GM18511 (cell line): ENCODE data around the gene SPATA33.

Experiments used
- ATAC-seq: cut with Tn5 transposase; IDR thresholded peaks from one replicate; pipeline ENCODE4 v1.9.1; 2021; ENCODE audit warnings: mild to moderate bottlenecking, moderate library complexity; ENCODE audit not compliant: unreplicated experiment

Gene SPATA33

GRCh38 chr16:89706518-89707260 is 49.1 kb downstream of the SPATA33 start:
- ATAC-seq: no peak

- no peak for ATAC-seq
These were observed 50.1 kb downstream of the SPATA33 start for GRCh38 chr16:89707695-89708094.

GRCh38 chr16:89708481-89708931 is 50.9 kb downstream of the SPATA33 start:
- no peak for ATAC-seq

GRCh38 chr16:89709166-89709565 is 51.5 kb downstream of the SPATA33 start:
- ATAC-seq: no peak

GRCh38 chr16:89709716-89710432 is 52.2 kb downstream of the SPATA33 start:
- ATAC-seq: no peak

- no peak for ATAC-seq
These were observed 53.3 kb downstream of the SPATA33 start for GRCh38 chr16:89710709-89711564.

- ATAC-seq: peak; percentile 67
These were observed 54.1 kb downstream of the SPATA33 start for GRCh38 chr16:89711601-89712273.

- ATAC-seq: no peak
These were observed 54.7 kb downstream of the SPATA33 start for GRCh38 chr16:89712274-89712781.

- no peak for ATAC-seq
These were observed 58.9 kb downstream of the SPATA33 start for GRCh38 chr16:89716493-89716892.

- no peak for ATAC-seq
These were observed 59.5 kb downstream of the SPATA33 start for GRCh38 chr16:89716916-89717687.

- ATAC-seq: no peak
These were observed 60.3 kb downstream of the SPATA33 start for GRCh38 chr16:89717688-89718505.
